ENCODE measurements around the gene MTM1.

Gene MTM1

GRCh38 chrX:150568320-150569154, at the start of gene MTM1:
Gene MTM1 (plus strand): TSS chrX:150568621. CDS start chrX:150592615, 23,994 bp downstream.
- DNase-seq, result peak; percentile 47

GRCh38 chrX:150522494-150522893, 45.9 kb upstream of the MTM1 start:
- DNase-seq, result no peak

- no peak for DNase-seq
These were observed 43.1 kb upstream of the MTM1 start for GRCh38 chrX:150525061-150525919.

- DNase-seq, result no peak
These were observed 41.7 kb upstream of the MTM1 start for GRCh38 chrX:150526692-150527091.

GRCh38 chrX:150527108-150527507, 41.3 kb upstream of the MTM1 start:
- DNase-seq, result no peak

GRCh38 chrX:150529587-150529986, 38.8 kb upstream of the MTM1 start:
- DNase-seq, result no peak

- no peak for DNase-seq
These were observed 37.6 kb upstream of the MTM1 start for GRCh38 chrX:150530821-150531220.

GRCh38 chrX:150531467-150531866, 37.0 kb upstream of the MTM1 start:
- no peak for DNase-seq

GRCh38 chrX:150533863-150534262, 34.6 kb upstream of the MTM1 start:
- no peak for DNase-seq

- DNase-seq, result no peak
These were observed 31.8 kb upstream of the MTM1 start for GRCh38 chrX:150536455-150537116.

GRCh38 chrX:150537851-150538250, 30.6 kb upstream of the MTM1 start:
- no peak for DNase-seq

GRCh38 chrX:150540965-150541364, 27.5 kb upstream of the MTM1 start:
- no peak for DNase-seq

- DNase-seq, result no peak
These were observed 25.6 kb upstream of the MTM1 start for GRCh38 chrX:150542846-150543229.

- DNase-seq, result no peak
These were observed 24.9 kb upstream of the MTM1 start for GRCh38 chrX:150543230-150544155.

GRCh38 chrX:150544222-150544787, 24.1 kb upstream of the MTM1 start:
- DNase-seq, result no peak

- no peak for DNase-seq
These were observed 23.3 kb upstream of the MTM1 start for GRCh38 chrX:150544835-150545770.

GRCh38 chrX:150546711-150547153, 21.7 kb upstream of the MTM1 start:
- DNase-seq, result no peak

GRCh38 chrX:150547375-150548115, 20.9 kb upstream of the MTM1 start:
- DNase-seq, result no peak

- no peak for DNase-seq
These were observed 20.2 kb upstream of the MTM1 start for GRCh38 chrX:150548251-150548650.

GRCh38 chrX:150548684-150549083, 19.7 kb upstream of the MTM1 start:
- no peak for DNase-seq
